Measurements from ENCODE around the gene HIC2.
"Not testable (repeated sequence)": the region's sequence is repeated elsewhere in the genome, so short reads cannot be mapped to it uniquely, and the experiment has no call there.

The HIC2 gene

GRCh38 chr22:21434378-21435233 lies 17.4 kb downstream of the HIC2 start:
- not testable (repeated sequence) for DNase-seq (ENCODE audit: low read depth in 2 of 3, low spot score in 1 of 3)

- DNase-seq (ENCODE audit: low read depth in 2 of 3, low spot score in 1 of 3) = not testable (repeated sequence)
Observed at GRCh38 chr22:21435998-21436810, 19.0 kb downstream of the HIC2 start.

DNA sequence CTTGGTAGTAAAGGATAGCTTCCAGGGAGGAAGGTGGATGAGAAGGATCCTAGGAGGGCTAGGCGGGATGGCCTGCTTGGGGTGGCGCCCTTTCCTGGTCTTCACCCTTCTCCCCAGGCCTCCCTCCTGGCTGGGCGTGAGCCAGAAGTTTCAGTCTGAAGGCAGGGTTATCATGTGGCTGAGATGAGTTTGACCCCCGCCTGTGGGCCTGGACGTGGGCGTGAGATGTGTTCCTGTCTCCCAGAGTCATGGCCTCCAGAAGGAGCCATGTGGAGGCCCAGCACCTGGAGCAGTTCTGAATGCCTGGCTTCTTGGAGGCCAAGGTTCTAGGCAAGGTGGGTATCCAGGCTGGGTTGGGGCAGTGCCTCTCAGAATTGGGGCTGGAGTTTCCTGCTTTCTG lies 20.8 kb downstream of the HIC2 start:
- not testable (repeated sequence) for DNase-seq (ENCODE audit: low read depth in 2 of 3, low spot score in 1 of 3)

GRCh38 chr22:21440018-21440636 lies 23.0 kb downstream of the HIC2 start:
- not testable (repeated sequence) for DNase-seq (ENCODE audit: low read depth in 2 of 3, low spot score in 1 of 3)

DNA sequence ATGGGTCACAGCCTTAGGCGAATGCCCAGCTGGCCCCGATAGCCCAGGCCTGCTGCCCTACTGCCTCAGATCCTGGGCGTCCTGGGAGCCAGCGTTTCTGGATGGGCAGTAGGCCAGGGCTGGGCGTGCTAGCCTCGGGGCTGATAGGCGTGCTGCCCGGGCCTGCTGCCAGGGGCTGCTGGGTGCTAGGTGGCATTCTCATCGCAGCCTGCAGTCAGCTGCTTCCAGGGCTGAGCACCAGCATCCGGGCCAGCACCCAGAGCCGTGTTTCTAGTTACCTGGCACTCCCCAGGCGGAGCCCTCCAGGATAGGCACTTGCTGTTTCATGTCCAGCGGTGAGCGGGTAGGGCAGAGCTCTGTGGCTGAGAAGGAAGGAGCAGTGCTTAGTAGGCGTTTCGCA lies 23.5 kb downstream of the HIC2 start:
- DNase-seq (ENCODE audit: low read depth in 2 of 3, low spot score in 1 of 3) = not testable (repeated sequence)

DNA sequence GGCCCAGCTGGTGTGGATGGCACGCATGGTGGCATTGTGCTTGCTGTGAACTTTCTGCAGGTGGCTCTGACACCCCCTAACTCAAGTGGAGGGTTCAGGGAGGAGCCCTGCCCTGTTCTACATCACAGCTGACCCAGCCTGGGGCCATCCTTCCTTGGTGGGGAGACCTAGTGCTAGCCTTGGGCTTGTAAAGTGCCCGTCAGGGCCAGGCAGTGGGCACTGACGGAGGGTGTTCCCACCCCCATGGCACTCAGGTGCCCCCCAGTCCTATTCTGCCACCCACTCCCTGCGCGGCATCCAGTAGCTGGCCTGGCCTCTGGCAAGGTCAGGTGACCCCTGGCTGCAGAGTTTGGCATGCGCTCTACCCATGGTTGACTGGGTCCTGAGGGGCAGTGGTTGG lies 24.0 kb downstream of the HIC2 start:
- not testable (repeated sequence) for DNase-seq (ENCODE audit: low read depth in 2 of 3, low spot score in 1 of 3)

GRCh38 chr22:21442123-21442522 lies 25.0 kb downstream of the HIC2 start:
- not testable (repeated sequence) for DNase-seq (ENCODE audit: low read depth in 2 of 3, low spot score in 1 of 3)

- not testable (repeated sequence) for DNase-seq (ENCODE audit: low read depth in 2 of 3, low spot score in 1 of 3)
Observed at GRCh38 chr22:21442646-21443045, 25.5 kb downstream of the HIC2 start.

GRCh38 chr22:21443057-21443734 lies 26.0 kb downstream of the HIC2 start:
- DNase-seq (ENCODE audit: low read depth in 2 of 3, low spot score in 1 of 3) = no peak

GRCh38 chr22:21443735-21444421 lies 26.7 kb downstream of the HIC2 start:
- no peak for DNase-seq (ENCODE audit: low read depth in 2 of 3, low spot score in 1 of 3)

- no peak for DNase-seq (ENCODE audit: low read depth in 2 of 3, low spot score in 1 of 3)
Observed at GRCh38 chr22:21444701-21445436, 27.7 kb downstream of the HIC2 start.

DNA sequence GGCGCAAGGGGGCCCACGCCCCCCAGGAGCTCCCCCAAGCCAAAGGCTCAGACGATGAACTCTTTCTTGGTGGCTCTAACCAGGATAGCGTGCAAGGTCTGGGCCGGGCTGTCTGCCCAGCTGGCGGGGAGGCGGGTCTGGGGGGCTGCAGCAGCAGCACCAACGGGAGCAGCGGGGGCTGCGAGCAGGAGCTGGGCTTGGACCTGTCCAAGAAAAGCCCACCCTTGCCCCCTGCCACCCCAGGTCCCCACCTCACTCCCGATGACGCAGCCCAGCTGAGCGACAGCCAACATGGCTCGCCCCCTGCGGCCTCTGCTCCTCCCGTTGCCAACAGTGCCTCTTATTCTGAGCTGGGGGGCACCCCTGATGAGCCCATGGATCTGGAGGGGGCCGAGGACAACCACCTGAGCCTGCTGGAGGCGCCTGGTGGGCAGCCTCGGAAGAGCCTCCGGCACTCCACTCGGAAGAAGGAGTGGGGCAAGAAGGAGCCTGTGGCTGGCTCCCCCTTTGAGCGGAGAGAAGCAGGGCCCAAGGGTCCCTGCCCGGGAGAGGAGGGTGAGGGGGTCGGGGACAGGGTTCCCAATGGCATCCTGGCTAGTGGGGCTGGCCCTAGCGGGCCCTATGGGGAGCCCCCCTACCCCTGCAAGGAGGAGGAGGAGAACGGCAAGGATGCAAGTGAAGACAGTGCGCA lies 28.4 kb downstream of the HIC2 start:
- no peak for DNase-seq (ENCODE audit: low read depth in 2 of 3, low spot score in 1 of 3)

DNA sequence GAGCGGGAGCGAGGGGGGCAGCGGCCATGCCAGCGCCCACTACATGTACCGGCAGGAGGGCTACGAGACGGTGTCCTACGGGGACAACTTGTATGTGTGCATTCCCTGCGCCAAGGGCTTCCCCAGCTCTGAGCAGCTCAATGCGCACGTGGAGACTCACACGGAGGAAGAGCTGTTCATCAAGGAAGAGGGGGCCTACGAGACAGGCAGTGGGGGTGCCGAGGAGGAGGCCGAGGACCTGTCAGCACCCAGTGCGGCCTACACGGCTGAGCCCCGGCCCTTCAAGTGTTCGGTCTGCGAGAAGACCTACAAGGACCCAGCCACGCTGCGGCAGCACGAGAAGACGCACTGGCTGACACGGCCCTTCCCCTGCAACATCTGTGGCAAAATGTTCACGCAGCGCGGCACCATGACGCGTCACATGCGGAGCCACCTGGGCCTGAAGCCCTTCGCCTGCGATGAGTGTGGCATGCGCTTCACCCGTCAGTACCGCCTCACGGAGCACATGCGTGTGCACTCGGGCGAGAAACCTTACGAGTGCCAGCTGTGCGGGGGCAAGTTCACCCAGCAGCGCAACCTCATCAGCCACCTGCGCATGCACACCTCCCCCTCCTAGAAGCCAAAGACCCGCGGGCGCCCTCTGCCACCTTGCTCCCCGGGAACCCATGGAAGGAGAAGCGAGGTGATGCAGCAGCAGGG lies 29.1 kb downstream of the HIC2 start:
- no peak for DNase-seq (ENCODE audit: low read depth in 2 of 3, low spot score in 1 of 3)

GRCh38 chr22:21446827-21447690 lies 29.9 kb downstream of the HIC2 start:
- DNase-seq (ENCODE audit: low read depth in 2 of 3, low spot score in 1 of 3) = no peak

- no peak for DNase-seq (ENCODE audit: low read depth in 2 of 3, low spot score in 1 of 3)
Observed at GRCh38 chr22:21447694-21448402, 30.7 kb downstream of the HIC2 start.

- DNase-seq (ENCODE audit: low read depth in 2 of 3, low spot score in 1 of 3) = no peak
Observed at GRCh38 chr22:21448627-21449416, 31.7 kb downstream of the HIC2 start.
